HCT116 (cell line): Measurements from ENCODE around the gene SEPTIN6. TPM values are rescaled to one million over a fixed set of nuclear protein-coding genes. Genes with fewer than 3 reads are reported as not detected.

Experiments
- ATAC-seq: fragments of 200-7000 bp; cut with Tn5 transposase; 2 replicates; pipeline ENCODE4 v1.9.1; 2020; ENCODE audit warnings: mild to moderate bottlenecking, moderate library complexity
- BruUV-seq: library from RNA; stranded (reverse); fragments of 400-500 nt; replicated peaks from 2 replicates; lab custom pipeline; 2021; lab: Mats Ljungman, UMichigan
- CTCF ChIA-PET: fragments of 300-600 bp; sonication (Branson Sonifier 250); formaldehyde crosslinking; loops from one replicate; lab custom pipeline; 2021; ENCODE audit warnings: antibody characterized with exemption; lab: Charles Lee
- POLR2A ChIA-PET: fragments of 300-600, 350-600 bp; sonication (Branson Sonifier 250); formaldehyde crosslinking; loops from one replicate; lab custom pipeline; 2021; ENCODE audit warnings: antibody characterized with exemption; lab: Charles Lee
- RAD21 ChIA-PET, 2 experiments: fragments of 300-600 bp; sonication (Branson Sonifier 250); formaldehyde crosslinking; loops; one replicate each; lab custom pipeline; 2023; ENCODE audit warnings: low total read pairs in 2 of 2; ENCODE audit not compliant: uncharacterized antibody in 2 of 2, unreplicated experiment in 2 of 2, low non-redundant PET in 1 of 2; lab: Charles Lee
- DNase-seq: peaks from one replicate; pipeline ENCODE4 v3.0.0-alpha.2; 2010; ENCODE audit warnings: low read depth, low spot score
- H2AFZ ChIP-seq: fragments of 200-600 bp; shearing (Covaris generic), sonication (generic); 2 replicates; pipeline ENCODE4 v1.6.1; 2017; ENCODE audit warnings: low read depth, mixed run types, mixed read lengths, antibody characterized with exemption, low read length; ENCODE audit not compliant: poor library complexity, severe bottlenecking
- H3K27ac ChIP-seq: 2 replicates; pipeline ENCODE4 v1.5.1; 2012; ENCODE audit warnings: low read depth, low read length
- H3K27me3 ChIP-seq: fragments of 200-600 bp; sonication (generic); 2 replicates; pipeline ENCODE4 v1.6.1; 2016; ENCODE audit warnings: mixed run types, low read length, mixed read lengths; ENCODE audit not compliant: insufficient read depth
- H3K36me3 ChIP-seq, 2 experiments: fragments of 200-500 bp in 1 of 2; fragments of 200-600 bp in 1 of 2; sonication (Bioruptor generic) in 1 of 2; sonication (generic) in 1 of 2; 2 replicates each; pipeline versions ENCODE4 v1.5.1 to v1.6.1; 2014 to 2016; ENCODE audit warnings: low read length in 2 of 2, inconsistent platforms in 1 of 2, mixed read lengths in 1 of 2, mixed run types in 1 of 2; ENCODE audit not compliant: insufficient read depth in 2 of 2, control insufficient read depth in 1 of 2
- H3K4me1 ChIP-seq, 2 experiments: fragments of 200-600 bp in 1 of 2; sonication (generic) in 1 of 2; 2 replicates each; pipeline versions ENCODE4 v1.5.1 to v1.6.1; 2012 to 2017; ENCODE audit warnings: low read length in 2 of 2, inconsistent platforms in 1 of 2, mild to moderate bottlenecking in 1 of 2, mixed read lengths in 1 of 2, mixed run types in 1 of 2, moderate library complexity in 1 of 2; ENCODE audit not compliant: insufficient read depth in 2 of 2, control insufficient read depth in 1 of 2
- H3K4me2 ChIP-seq: fragments of 200-600 bp; sonication (generic); 2 replicates; pipeline ENCODE4 v1.6.1; 2017; ENCODE audit warnings: mixed run types, low read length, mixed read lengths
- H3K4me3 ChIP-seq, 2 experiments: fragments of 200-600 bp in 1 of 2; sonication (generic) in 1 of 2; replicated peaks in 1 of 2; 2 replicates each; pipeline ENCODE4 v1.5.1; 2011 to 2016; ENCODE audit warnings: low read length in 2 of 2, control low read depth in 1 of 2, low read depth in 1 of 2, mild to moderate bottlenecking in 1 of 2, mixed read lengths in 1 of 2, mixed run types in 1 of 2
- H3K79me2 ChIP-seq: fragments of 200-600 bp; sonication (generic); 2 replicates; pipeline ENCODE4 v1.6.1; 2017; ENCODE audit warnings: mild to moderate bottlenecking, mixed run types, low read length, moderate library complexity, mixed read lengths; ENCODE audit not compliant: insufficient read depth
- H3K9ac ChIP-seq: fragments of 200-600 bp; sonication (generic); 2 replicates; pipeline ENCODE4 v1.6.1; 2016; ENCODE audit warnings: low read length, mixed read lengths
- H3K9me2 ChIP-seq: fragments of 200-600 bp; sonication (generic), shearing (Covaris generic); 2 replicates; pipeline ENCODE4 v1.6.1; 2017; ENCODE audit warnings: mixed run types, mild to moderate bottlenecking, moderate library complexity; ENCODE audit not compliant: insufficient read depth
- H3K9me3 ChIP-seq, 2 experiments: fragments of 200-500 bp in 1 of 2; fragments of 200-600 bp in 1 of 2; sonication (Bioruptor generic) in 1 of 2; sonication (generic) in 1 of 2; 2 replicates each; pipeline ENCODE4 v1.6.1; 2014 to 2017; ENCODE audit warnings: low read length in 2 of 2, mixed read lengths in 2 of 2, inconsistent platforms in 1 of 2, low read depth in 1 of 2, mild to moderate bottlenecking in 1 of 2, mixed run types in 1 of 2, moderate library complexity in 1 of 2; ENCODE audit not compliant: control insufficient read depth in 1 of 2, insufficient read depth in 1 of 2
- H4K20me1 ChIP-seq: fragments of 200-600 bp; sonication (generic), shearing (Covaris generic); 2 replicates; pipeline ENCODE4 v1.6.1; 2017; ENCODE audit warnings: mixed run types, mild to moderate bottlenecking, moderate library complexity; ENCODE audit not compliant: insufficient read depth
- CEBPB ChIP-seq: IDR thresholded peaks from 2 replicates; pipeline ENCODE4 v1.6.1; 2012; ENCODE audit warnings: low read depth
- EGR1 ChIP-seq: IDR thresholded peaks from 2 replicates; pipeline ENCODE4 v1.6.1; 2012; ENCODE audit warnings: low read depth
- EZH2 ChIP-seq: fragments of 200-600 bp; sonication (generic); IDR thresholded peaks from 2 replicates; pipeline ENCODE4 v1.6.1; 2017; ENCODE audit warnings: antibody characterized with exemption, mixed run types
- POLR2AphosphoS5 ChIP-seq: IDR thresholded peaks from 2 replicates; pipeline ENCODE4 v1.6.1; 2011; ENCODE audit warnings: mild to moderate bottlenecking, low read depth, low read length, moderate library complexity
- SRF ChIP-seq: IDR thresholded peaks from 2 replicates; pipeline ENCODE4 v1.6.1; 2012; ENCODE audit warnings: low read depth
- ZBTB33 ChIP-seq: IDR thresholded peaks from 2 replicates; pipeline ENCODE4 v1.6.1; 2011; ENCODE audit warnings: mild to moderate bottlenecking, low read length, moderate library complexity; ENCODE audit not compliant: insufficient replicate concordance; ENCODE audit errors: extremely low read depth
- intact Hi-C: fragments of 100-400 bp; cut with micrococcal nuclease; formaldehyde crosslinking; loops from 2 replicates; pipeline ENCODE4 v1.10.0; 2022
- total RNA-seq: library from RNA; stranded (reverse); gene quantifications from one replicate; pipeline ENCODE4 v1.2.1, GENCODE V29; 2021; ENCODE audit not compliant: unreplicated experiment

Gene SEPTIN6
- total RNA-seq, 1 experiment from 2014 or later, result 10.8 TPM

DNA sequence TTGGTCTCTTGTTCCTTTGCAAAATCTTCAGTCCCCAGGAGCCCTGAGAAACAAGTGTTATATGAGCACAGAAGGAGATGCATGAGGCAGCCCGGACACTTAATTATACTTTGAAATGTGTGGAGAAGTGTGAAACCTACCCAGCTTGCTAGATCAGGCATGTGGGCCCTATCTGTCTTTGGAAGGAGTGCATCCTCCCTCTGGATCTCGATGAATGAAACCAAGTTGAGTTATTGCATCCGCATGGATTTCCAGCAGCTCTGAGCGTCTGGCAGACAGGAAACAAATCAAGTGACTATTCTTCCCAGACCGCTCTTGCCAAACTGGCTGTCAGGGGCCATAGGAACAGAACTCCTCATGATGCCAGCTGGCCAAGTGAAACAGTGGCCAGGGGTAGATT, 45.8 kb upstream of the SEPTIN6 start:
- no peak overlapping the region for H3K9ac ChIP-seq
- ChIA-PET CTCF (interaction anchor here (1.0 kb wide), 1 partner anchor 223 kb away, joined by 3 read pairs; no protein-coding TSS in a partner anchor), RAD21 (no interaction called here), POLR2A (no interaction called here)
- no peak overlapping the region for H3K4me3 ChIP-seq
- intact Hi-C loops, result no loop called here
- TF ChIP-seq EZH2 (no peak), POLR2AphosphoS5 (no peak), SRF (no peak), ZBTB33 (no peak)
- H3K36me3 ChIP-seq, result no peaks in the 10 kb centered on the region
- no peak overlapping the region for H3K27ac ChIP-seq
- H4K20me1 ChIP-seq, result no peaks in the 10 kb centered on the region
- H3K79me2 ChIP-seq, result no peaks in the 10 kb centered on the region
- H3K9me3 ChIP-seq, result no peaks in the 10 kb centered on the region
- H3K4me1 ChIP-seq, result no peaks in the 10 kb centered on the region
- ATAC-seq, result no peak
- BruUV-seq, result no TSS peak
- no peak overlapping the region for H2AFZ ChIP-seq
- H3K9me2 ChIP-seq, result no peaks in the 10 kb centered on the region
- DNase-seq, result no peak
- no peaks in the 10 kb centered on the region for H3K27me3 ChIP-seq
- H3K4me2 ChIP-seq, result no peak overlapping the region

GRCh38 chrX:119736206-119736764, 43.3 kb upstream of the SEPTIN6 start:
- Histone ChIP-seq H3K36me3 (no peaks in the 10 kb centered on the region), H3K9me3 (no peaks in the 10 kb centered on the region), H4K20me1 (no peaks in the 10 kb centered on the region), H2AFZ (no peak overlapping the region), H3K27ac (no peak overlapping the region), H3K27me3 (no peaks in the 10 kb centered on the region), H3K79me2 (no peaks in the 10 kb centered on the region), H3K4me2 (no peak overlapping the region), H3K9me2 (no peaks in the 10 kb centered on the region), H3K9ac (no peak overlapping the region)
- POLR2A ChIA-PET, result no interaction called here
- BruUV-seq, result no TSS peak
- no peak for DNase-seq
- RAD21 ChIA-PET, result no interaction called here
- ATAC-seq, result no peak
- CTCF ChIA-PET, result no interaction called here
- intact Hi-C loops, result no loop called here
- TF ChIP-seq EGR1 (no peak), CEBPB (peak; percentile 24; the same call in 1 of the 2 replicates)
- TF ChIP-seq, all 23 proteins: peak for 1
- Histone ChIP-seq H3K4me3 (no peak overlapping the region), H3K4me1 (no peaks in the 10 kb centered on the region)
